HCT116 (cell line): ENCODE data around the gene PLEKHN1. TPM values are rescaled to one million over a fixed set of nuclear protein-coding genes. Genes with fewer than 3 reads are reported as not detected.
A peak's percentile ranks its signal among the peaks of the same experiment; 100 is the strongest.

Experiments
- ATAC-seq: fragments of 200-7000 bp; cut with Tn5 transposase; 2 replicates; pipeline ENCODE4 v1.9.1; 2020; ENCODE audit warnings: mild to moderate bottlenecking, moderate library complexity
- BruUV-seq: library from RNA; stranded (reverse); fragments of 400-500 nt; replicated peaks from 2 replicates; lab custom pipeline; 2021; lab: Mats Ljungman, UMichigan
- CTCF ChIA-PET: fragments of 300-600 bp; sonication (Branson Sonifier 250); formaldehyde crosslinking; loops from one replicate; lab custom pipeline; 2021; ENCODE audit warnings: antibody characterized with exemption; lab: Charles Lee
- POLR2A ChIA-PET: fragments of 300-600, 350-600 bp; sonication (Branson Sonifier 250); formaldehyde crosslinking; loops from one replicate; lab custom pipeline; 2021; ENCODE audit warnings: antibody characterized with exemption; lab: Charles Lee
- RAD21 ChIA-PET, 2 experiments: fragments of 300-600 bp; sonication (Branson Sonifier 250); formaldehyde crosslinking; loops; one replicate each; lab custom pipeline; 2023; ENCODE audit warnings: low total read pairs in 2 of 2; ENCODE audit not compliant: uncharacterized antibody in 2 of 2, unreplicated experiment in 2 of 2, low non-redundant PET in 1 of 2; lab: Charles Lee
- DNase-seq: peaks from one replicate; pipeline ENCODE4 v3.0.0-alpha.2; 2010; ENCODE audit warnings: low read depth, low spot score
- H2AFZ ChIP-seq: fragments of 200-600 bp; shearing (Covaris generic), sonication (generic); 2 replicates; pipeline ENCODE4 v1.6.1; 2017; ENCODE audit warnings: low read depth, mixed run types, mixed read lengths, antibody characterized with exemption, low read length; ENCODE audit not compliant: poor library complexity, severe bottlenecking
- H3K27ac ChIP-seq: 2 replicates; pipeline ENCODE4 v1.5.1; 2012; ENCODE audit warnings: low read depth, low read length
- H3K27me3 ChIP-seq: fragments of 200-600 bp; sonication (generic); 2 replicates; pipeline ENCODE4 v1.6.1; 2016; ENCODE audit warnings: mixed run types, low read length, mixed read lengths; ENCODE audit not compliant: insufficient read depth
- H3K36me3 ChIP-seq, 2 experiments: fragments of 200-500 bp in 1 of 2; fragments of 200-600 bp in 1 of 2; sonication (Bioruptor generic) in 1 of 2; sonication (generic) in 1 of 2; 2 replicates each; pipeline versions ENCODE4 v1.5.1 to v1.6.1; 2014 to 2016; ENCODE audit warnings: low read length in 2 of 2, inconsistent platforms in 1 of 2, mixed read lengths in 1 of 2, mixed run types in 1 of 2; ENCODE audit not compliant: insufficient read depth in 2 of 2, control insufficient read depth in 1 of 2
- H3K4me1 ChIP-seq, 2 experiments: fragments of 200-600 bp in 1 of 2; sonication (generic) in 1 of 2; 2 replicates each; pipeline versions ENCODE4 v1.5.1 to v1.6.1; 2012 to 2017; ENCODE audit warnings: low read length in 2 of 2, inconsistent platforms in 1 of 2, mild to moderate bottlenecking in 1 of 2, mixed read lengths in 1 of 2, mixed run types in 1 of 2, moderate library complexity in 1 of 2; ENCODE audit not compliant: insufficient read depth in 2 of 2, control insufficient read depth in 1 of 2
- H3K4me2 ChIP-seq: fragments of 200-600 bp; sonication (generic); 2 replicates; pipeline ENCODE4 v1.6.1; 2017; ENCODE audit warnings: mixed run types, low read length, mixed read lengths
- H3K4me3 ChIP-seq, 2 experiments: fragments of 200-600 bp in 1 of 2; sonication (generic) in 1 of 2; replicated peaks in 1 of 2; 2 replicates each; pipeline ENCODE4 v1.5.1; 2011 to 2016; ENCODE audit warnings: low read length in 2 of 2, control low read depth in 1 of 2, low read depth in 1 of 2, mild to moderate bottlenecking in 1 of 2, mixed read lengths in 1 of 2, mixed run types in 1 of 2
- H3K79me2 ChIP-seq: fragments of 200-600 bp; sonication (generic); 2 replicates; pipeline ENCODE4 v1.6.1; 2017; ENCODE audit warnings: mild to moderate bottlenecking, mixed run types, low read length, moderate library complexity, mixed read lengths; ENCODE audit not compliant: insufficient read depth
- H3K9ac ChIP-seq: fragments of 200-600 bp; sonication (generic); 2 replicates; pipeline ENCODE4 v1.6.1; 2016; ENCODE audit warnings: low read length, mixed read lengths
- H3K9me2 ChIP-seq: fragments of 200-600 bp; sonication (generic), shearing (Covaris generic); 2 replicates; pipeline ENCODE4 v1.6.1; 2017; ENCODE audit warnings: mixed run types, mild to moderate bottlenecking, moderate library complexity; ENCODE audit not compliant: insufficient read depth
- H3K9me3 ChIP-seq, 2 experiments: fragments of 200-500 bp in 1 of 2; fragments of 200-600 bp in 1 of 2; sonication (Bioruptor generic) in 1 of 2; sonication (generic) in 1 of 2; 2 replicates each; pipeline ENCODE4 v1.6.1; 2014 to 2017; ENCODE audit warnings: low read length in 2 of 2, mixed read lengths in 2 of 2, inconsistent platforms in 1 of 2, low read depth in 1 of 2, mild to moderate bottlenecking in 1 of 2, mixed run types in 1 of 2, moderate library complexity in 1 of 2; ENCODE audit not compliant: control insufficient read depth in 1 of 2, insufficient read depth in 1 of 2
- H4K20me1 ChIP-seq: fragments of 200-600 bp; sonication (generic), shearing (Covaris generic); 2 replicates; pipeline ENCODE4 v1.6.1; 2017; ENCODE audit warnings: mixed run types, mild to moderate bottlenecking, moderate library complexity; ENCODE audit not compliant: insufficient read depth
- CBX3 ChIP-seq: IDR thresholded peaks from 2 replicates; pipeline ENCODE4 v1.6.1; 2012; ENCODE audit warnings: low read depth
- CEBPB ChIP-seq: IDR thresholded peaks from 2 replicates; pipeline ENCODE4 v1.6.1; 2012; ENCODE audit warnings: low read depth
- ELF1 ChIP-seq: IDR thresholded peaks from 2 replicates; pipeline ENCODE4 v1.6.1; 2012; ENCODE audit warnings: low read depth, borderline replicate concordance
- EZH2 ChIP-seq: fragments of 200-600 bp; sonication (generic); IDR thresholded peaks from 2 replicates; pipeline ENCODE4 v1.6.1; 2017; ENCODE audit warnings: antibody characterized with exemption, mixed run types
- FOSL1 ChIP-seq: IDR thresholded peaks from 2 replicates; pipeline ENCODE4 v1.6.1; 2012; ENCODE audit warnings: low read depth
- JUND ChIP-seq: IDR thresholded peaks from 2 replicates; pipeline ENCODE4 v1.6.1; 2012
- RAD21 ChIP-seq: IDR thresholded peaks from 2 replicates; pipeline ENCODE4 v1.6.1; 2012; ENCODE audit warnings: low read depth, mild to moderate bottlenecking
- SIN3A ChIP-seq: IDR thresholded peaks from 2 replicates; pipeline ENCODE4 v1.6.1; 2012; ENCODE audit warnings: low read depth
- SP1 ChIP-seq: IDR thresholded peaks from 2 replicates; pipeline ENCODE4 v1.6.1; 2012; ENCODE audit warnings: low read depth
- SRF ChIP-seq: IDR thresholded peaks from 2 replicates; pipeline ENCODE4 v1.6.1; 2012; ENCODE audit warnings: low read depth
- TCF7L2 ChIP-seq: IDR thresholded peaks from 2 replicates; pipeline ENCODE4 v1.7.0; 2011; ENCODE audit warnings: borderline replicate concordance, inconsistent platforms; ENCODE audit not compliant: insufficient read depth, insufficient read length; ENCODE audit errors: extremely low read depth
- YY1 ChIP-seq: IDR thresholded peaks from 2 replicates; pipeline ENCODE4 v1.6.1; 2011; ENCODE audit warnings: low read length, low read depth, moderate library complexity, mild to moderate bottlenecking; ENCODE audit not compliant: insufficient replicate concordance; ENCODE audit errors: extremely low read depth
- ZFX ChIP-seq: fragments of 450-650 bp; IDR thresholded peaks from 2 replicates; pipeline ENCODE4 v1.6.1; 2017
- intact Hi-C: fragments of 100-400 bp; cut with micrococcal nuclease; formaldehyde crosslinking; loops from 2 replicates; pipeline ENCODE4 v1.10.0; 2022
- total RNA-seq: library from RNA; stranded (reverse); gene quantifications from one replicate; pipeline ENCODE4 v1.2.1, GENCODE V29; 2021; ENCODE audit not compliant: unreplicated experiment
- TF ChIP-seq, protein P1 (sequence below): IDR thresholded peaks from 2 replicates; pipeline ENCODE4 v1.6.1; 2012
- TF ChIP-seq, protein P2 (sequence below): IDR thresholded peaks from 2 replicates; pipeline ENCODE4 v1.6.1; 2012; ENCODE audit warnings: low read depth

PLEKHN1 gene
- total RNA-seq, 1 experiment from 2014 or later, result 11.6 TPM

DNA sequence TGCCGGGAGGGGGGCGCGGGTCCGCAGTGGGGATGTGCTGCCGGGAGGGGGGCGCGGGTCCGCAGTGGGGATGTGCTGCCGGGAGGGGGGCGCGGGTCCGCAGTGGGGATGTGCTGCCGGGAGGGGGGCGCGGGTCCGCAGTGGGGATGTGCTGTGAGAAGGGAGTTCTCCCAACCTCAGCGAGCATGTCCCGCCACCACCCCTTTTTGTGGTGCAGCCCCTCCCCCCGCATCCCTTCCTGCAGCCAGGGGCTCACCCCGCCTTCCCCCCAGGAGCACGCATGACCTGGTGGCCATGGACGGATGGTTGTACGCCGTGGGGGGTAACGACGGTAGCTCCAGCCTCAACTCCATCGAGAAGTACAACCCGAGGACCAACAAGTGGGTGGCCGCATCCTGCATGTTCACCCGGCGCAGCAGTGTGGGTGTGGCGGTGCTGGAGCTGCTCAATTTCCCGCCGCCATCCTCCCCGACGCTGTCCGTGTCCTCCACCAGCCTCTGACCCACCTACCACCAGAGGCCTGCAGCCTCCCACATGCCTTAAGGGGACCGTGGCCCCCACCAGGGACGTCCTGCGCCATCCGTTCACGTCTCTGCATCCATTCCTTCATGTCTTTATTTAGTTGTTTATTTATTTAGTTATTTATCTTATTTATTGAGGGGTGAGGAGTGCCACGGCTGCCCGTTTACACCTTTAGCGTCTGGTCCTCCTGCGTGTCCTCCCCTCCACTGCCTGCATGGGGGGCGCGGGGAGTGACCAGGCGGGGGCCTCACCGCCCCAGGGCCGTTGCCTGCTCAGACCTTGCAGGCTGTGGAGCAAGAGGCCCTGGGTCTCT, 1.4 kb upstream of the PLEKHN1 start:
- RAD21 ChIA-PET, result no interaction called here
- no peak for ATAC-seq
- DNase-seq, result no peak
- H3K9ac ChIP-seq, result peak overlapping the region; percentile 94
- peaks cover 24% of the 10 kb centered on the region; the same call in 1 of the 2 replicates for H3K79me2 ChIP-seq
- intact Hi-C loops, result loop anchor here (5.0 kb wide), 1 partner anchor 63 kb away; no protein-coding TSS in a partner anchor
- peaks cover 21 to 41% of the 10 kb centered on the region in 2 experiments for H3K4me1 ChIP-seq
- CTCF ChIA-PET, result no interaction called here
- TF ChIP-seq YY1, result no peak
- TF ChIP-seq RAD21, result no peak
- no peak for TF ChIP-seq SRF
- no peak for TF ChIP-seq ZFX
- TF ChIP-seq SP1, result no peak
- TF ChIP-seq FOSL1, result no peak
- TF ChIP-seq, protein P1, sequence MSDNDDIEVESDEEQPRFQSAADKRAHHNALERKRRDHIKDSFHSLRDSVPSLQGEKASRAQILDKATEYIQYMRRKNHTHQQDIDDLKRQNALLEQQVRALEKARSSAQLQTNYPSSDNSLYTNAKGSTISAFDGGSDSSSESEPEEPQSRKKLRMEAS, result no peak
- no peak for TF ChIP-seq SIN3A
- no TSS peak for BruUV-seq
- peaks cover 11 to 19% of the 10 kb centered on the region in 2 experiments; a peak in 3 of 4 replicates for H3K36me3 ChIP-seq
- H3K27me3 ChIP-seq, result no peaks in the 10 kb centered on the region
- H3K9me3 ChIP-seq, result no peaks in the 10 kb centered on the region; a peak in 1 of 4 replicates
- H3K27ac ChIP-seq, result peak overlapping the region; percentile 100
- H4K20me1 ChIP-seq, result no peaks in the 10 kb centered on the region
- H3K4me3 ChIP-seq, result peak overlapping the region in 1 of 2 experiments; percentile 74; a peak in 1 of 4 replicates
- POLR2A ChIA-PET, result no interaction called here
- peak overlapping the region; percentile 93 for H3K4me2 ChIP-seq
- H3K9me2 ChIP-seq, result no peaks in the 10 kb centered on the region
- no peak overlapping the region for H2AFZ ChIP-seq

DNA sequence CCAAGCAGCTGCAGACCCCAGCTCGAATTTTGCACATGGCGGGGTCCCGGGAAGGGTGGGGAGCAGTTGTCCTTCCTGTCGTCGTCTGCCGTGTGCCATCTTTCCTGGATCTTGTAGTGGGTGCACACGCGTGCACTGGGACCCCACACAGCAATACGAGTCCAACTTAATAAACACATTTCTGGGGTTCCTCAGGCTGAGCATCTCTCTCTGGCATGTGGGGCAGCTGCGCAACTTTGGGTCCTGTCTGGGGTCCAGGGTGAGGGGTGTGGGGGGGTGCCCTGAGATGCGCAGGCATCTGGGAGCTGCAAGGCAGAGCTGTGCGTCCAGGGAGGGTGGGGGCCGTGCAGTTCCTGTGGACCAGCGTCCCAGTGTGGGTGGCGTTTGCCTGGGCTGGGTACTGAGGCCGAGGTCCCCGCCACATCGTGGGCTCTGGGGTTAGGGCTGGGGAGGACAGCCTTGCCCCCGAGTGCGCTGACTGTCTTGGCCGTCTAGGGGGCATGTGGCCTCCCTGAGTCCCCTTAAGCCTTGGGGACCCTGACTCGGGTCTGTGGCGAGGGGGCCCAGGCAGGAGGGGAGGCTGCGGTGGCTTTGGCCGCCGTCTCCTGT, 652 bp upstream of the PLEKHN1 start:
- Histone ChIP-seq H3K27me3 (no peaks in the 10 kb centered on the region), H3K4me3 (peak overlapping the region; percentile 74), H4K20me1 (no peaks in the 10 kb centered on the region), H3K9me3 (no peaks in the 10 kb centered on the region; a peak in 1 of 4 replicates), H3K36me3 (peaks cover 11 to 19% of the 10 kb centered on the region in 2 experiments; a peak in 3 of 4 replicates), H3K4me1 (peaks cover 21 to 41% of the 10 kb centered on the region in 2 experiments), H3K27ac (peak overlapping the region; percentile 100), H3K4me2 (peak overlapping the region; percentile 93), H3K9ac (peak overlapping the region; percentile 94), H2AFZ (no peak overlapping the region), H3K79me2 (peaks cover 20% of the 10 kb centered on the region; the same call in 1 of the 2 replicates), H3K9me2 (no peaks in the 10 kb centered on the region)
- POLR2A ChIA-PET, result no interaction called here
- RAD21 ChIA-PET, result no interaction called here
- DNase-seq (no peak), ATAC-seq (peak; percentile 13)
- CTCF ChIA-PET, result no interaction called here
- BruUV-seq, result no TSS peak
- intact Hi-C loops, result no loop called here
- TF ChIP-seq RAD21 (no peak), EZH2 (no peak), CBX3 (no peak), JUND (no peak), CEBPB (no peak), TCF7L2 (no peak), ELF1 (no peak), SP1 (no peak)
- TF ChIP-seq, protein P2, sequence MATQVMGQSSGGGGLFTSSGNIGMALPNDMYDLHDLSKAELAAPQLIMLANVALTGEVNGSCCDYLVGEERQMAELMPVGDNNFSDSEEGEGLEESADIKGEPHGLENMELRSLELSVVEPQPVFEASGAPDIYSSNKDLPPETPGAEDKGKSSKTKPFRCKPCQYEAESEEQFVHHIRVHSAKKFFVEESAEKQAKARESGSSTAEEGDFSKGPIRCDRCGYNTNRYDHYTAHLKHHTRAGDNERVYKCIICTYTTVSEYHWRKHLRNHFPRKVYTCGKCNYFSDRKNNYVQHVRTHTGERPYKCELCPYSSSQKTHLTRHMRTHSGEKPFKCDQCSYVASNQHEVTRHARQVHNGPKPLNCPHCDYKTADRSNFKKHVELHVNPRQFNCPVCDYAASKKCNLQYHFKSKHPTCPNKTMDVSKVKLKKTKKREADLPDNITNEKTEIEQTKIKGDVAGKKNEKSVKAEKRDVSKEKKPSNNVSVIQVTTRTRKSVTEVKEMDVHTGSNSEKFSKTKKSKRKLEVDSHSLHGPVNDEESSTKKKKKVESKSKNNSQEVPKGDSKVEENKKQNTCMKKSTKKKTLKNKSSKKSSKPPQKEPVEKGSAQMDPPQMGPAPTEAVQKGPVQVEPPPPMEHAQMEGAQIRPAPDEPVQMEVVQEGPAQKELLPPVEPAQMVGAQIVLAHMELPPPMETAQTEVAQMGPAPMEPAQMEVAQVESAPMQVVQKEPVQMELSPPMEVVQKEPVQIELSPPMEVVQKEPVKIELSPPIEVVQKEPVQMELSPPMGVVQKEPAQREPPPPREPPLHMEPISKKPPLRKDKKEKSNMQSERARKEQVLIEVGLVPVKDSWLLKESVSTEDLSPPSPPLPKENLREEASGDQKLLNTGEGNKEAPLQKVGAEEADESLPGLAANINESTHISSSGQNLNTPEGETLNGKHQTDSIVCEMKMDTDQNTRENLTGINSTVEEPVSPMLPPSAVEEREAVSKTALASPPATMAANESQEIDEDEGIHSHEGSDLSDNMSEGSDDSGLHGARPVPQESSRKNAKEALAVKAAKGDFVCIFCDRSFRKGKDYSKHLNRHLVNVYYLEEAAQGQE, result no peak
